ENCODE results near the gene KIF18B. TPM values are rescaled to one million over a fixed set of nuclear protein-coding genes. Genes with fewer than 3 reads are reported as not detected.

The KIF18B gene
- total RNA-seq, 1 donor from 2014 or later = 3.9 TPM

DNA sequence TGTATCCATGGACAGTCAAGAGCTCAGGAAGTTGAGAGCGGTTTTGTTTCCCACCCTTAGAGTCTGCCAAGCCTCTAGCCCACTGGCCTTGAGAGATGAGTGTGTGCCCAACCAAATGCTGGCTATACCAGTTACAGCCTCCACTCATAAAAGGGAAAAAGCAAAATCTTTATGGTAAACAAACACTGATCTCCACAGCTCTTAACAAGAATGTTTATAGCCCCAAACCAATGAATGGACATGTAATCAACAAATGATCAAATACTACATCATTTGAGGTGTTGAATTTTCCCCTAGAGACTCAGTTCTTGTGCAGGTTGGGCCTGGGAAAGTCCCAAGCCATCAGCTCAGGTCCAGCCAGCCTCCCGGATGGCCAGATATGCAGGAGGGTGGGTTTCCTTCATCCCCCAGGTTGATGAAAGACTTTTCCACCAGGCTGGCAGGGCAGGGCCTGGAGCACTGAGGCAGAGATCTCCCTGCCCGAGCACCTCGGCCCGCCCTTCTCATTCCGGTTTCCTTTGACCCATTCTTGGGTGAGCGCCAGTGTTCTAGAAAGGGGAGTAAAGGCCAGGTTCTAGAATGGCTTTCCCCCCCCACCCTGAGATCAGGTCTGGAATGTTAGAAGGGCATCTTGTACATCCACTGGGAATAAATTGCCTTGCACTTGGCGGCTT is 44.4 kb downstream of the KIF18B start:
- Mint-ChIP-seq H3K27ac (ENCODE audit: unreplicated experiment) (no peak overlapping the region), H3K27me3 (ENCODE audit: low read depth) (no peaks in the 10 kb centered on the region), H3K4me1 (ENCODE audit: low read depth) (peaks cover 53% of the 10 kb centered on the region), H3K4me3 (ENCODE audit: unreplicated experiment) (no peak overlapping the region), H3K9me3 (ENCODE audit: low read depth) (no peaks in the 10 kb centered on the region), H3K36me3 (ENCODE audit: low read depth) (no peaks in the 10 kb centered on the region)
- no peak for DNase-seq (ENCODE audit: low spot score)
- TF ChIP-seq, protein P1, sequence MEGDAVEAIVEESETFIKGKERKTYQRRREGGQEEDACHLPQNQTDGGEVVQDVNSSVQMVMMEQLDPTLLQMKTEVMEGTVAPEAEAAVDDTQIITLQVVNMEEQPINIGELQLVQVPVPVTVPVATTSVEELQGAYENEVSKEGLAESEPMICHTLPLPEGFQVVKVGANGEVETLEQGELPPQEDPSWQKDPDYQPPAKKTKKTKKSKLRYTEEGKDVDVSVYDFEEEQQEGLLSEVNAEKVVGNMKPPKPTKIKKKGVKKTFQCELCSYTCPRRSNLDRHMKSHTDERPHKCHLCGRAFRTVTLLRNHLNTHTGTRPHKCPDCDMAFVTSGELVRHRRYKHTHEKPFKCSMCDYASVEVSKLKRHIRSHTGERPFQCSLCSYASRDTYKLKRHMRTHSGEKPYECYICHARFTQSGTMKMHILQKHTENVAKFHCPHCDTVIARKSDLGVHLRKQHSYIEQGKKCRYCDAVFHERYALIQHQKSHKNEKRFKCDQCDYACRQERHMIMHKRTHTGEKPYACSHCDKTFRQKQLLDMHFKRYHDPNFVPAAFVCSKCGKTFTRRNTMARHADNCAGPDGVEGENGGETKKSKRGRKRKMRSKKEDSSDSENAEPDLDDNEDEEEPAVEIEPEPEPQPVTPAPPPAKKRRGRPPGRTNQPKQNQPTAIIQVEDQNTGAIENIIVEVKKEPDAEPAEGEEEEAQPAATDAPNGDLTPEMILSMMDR (IDR thresholded peaks at IDR 0.05) = no peak

DNA sequence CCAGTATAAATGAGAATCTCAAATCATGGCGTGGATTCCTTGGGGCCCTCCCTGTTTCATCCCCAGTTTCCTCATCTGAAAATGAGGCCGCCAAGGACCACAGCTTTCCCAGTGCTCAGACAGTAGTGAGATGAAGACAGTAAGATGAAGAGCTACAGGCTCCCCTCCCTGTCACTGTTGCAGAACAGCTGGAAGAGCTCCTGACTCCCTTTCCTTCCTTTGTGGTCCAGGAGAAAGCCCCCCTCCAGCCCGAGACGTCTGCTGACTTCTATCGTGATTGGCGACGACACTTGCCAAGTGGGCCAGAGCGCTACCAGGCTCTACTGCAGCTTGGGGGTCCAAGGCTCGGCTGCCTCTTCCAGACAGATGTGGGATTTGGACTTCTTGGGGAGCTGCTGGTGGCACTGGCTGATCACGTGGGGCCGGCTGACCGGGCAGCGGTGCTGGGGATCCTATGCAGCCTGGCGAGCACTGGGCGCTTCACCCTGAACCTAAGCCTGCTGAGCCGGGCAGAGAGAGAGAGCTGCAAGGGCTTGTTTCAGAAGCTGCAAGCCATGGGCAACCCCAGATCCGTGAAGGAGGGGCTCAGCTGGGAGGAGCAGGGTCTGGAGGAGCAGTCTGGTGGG is 45.3 kb downstream of the KIF18B start:
- no peaks in the 10 kb centered on the region for H3K36me3 Mint-ChIP-seq (ENCODE audit: low read depth)
- H3K4me1 Mint-ChIP-seq (ENCODE audit: low read depth) = peaks cover 54% of the 10 kb centered on the region

DNA sequence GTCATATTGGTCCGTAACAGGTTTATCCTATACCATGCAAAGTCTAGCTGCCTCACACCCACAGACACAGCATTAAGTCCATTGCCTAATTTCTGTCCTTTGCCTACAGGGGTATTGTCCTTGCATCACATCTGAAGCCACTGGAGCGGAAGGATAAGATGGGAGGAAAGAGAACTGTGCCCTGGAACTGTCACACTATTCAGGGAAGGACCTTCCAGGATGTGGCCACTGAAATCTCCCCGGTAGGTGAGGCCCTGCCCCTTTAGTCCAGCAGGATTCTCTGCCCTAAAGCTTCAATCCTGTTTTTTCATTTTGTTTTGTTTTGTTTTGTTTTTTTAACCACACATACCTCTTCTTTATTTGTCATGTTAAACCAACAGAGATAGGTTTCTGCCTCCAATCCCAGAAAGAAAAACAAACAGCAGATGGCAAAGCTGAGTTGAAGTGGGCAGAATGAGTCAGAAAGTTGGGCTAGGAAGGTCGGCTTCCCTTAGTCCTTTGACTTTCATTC is 46.1 kb downstream of the KIF18B start:
- H3K4me3 Mint-ChIP-seq (ENCODE audit: unreplicated experiment) = no peak overlapping the region
- no peak for DNase-seq (ENCODE audit: low spot score)

More for the DNA sequence above, 45.3 kb downstream of the KIF18B start:
- Mint-ChIP-seq H3K9me3 (ENCODE audit: low read depth) (no peaks in the 10 kb centered on the region), H3K4me3 (ENCODE audit: unreplicated experiment) (no peak overlapping the region), H3K27ac (ENCODE audit: unreplicated experiment) (peak overlapping the region; percentile 69), H3K27me3 (ENCODE audit: low read depth) (no peaks in the 10 kb centered on the region)
- DNase-seq (ENCODE audit: low spot score) = no peak
- TF ChIP-seq, protein P1 (IDR thresholded peaks at IDR 0.05) = no peak

DNA sequence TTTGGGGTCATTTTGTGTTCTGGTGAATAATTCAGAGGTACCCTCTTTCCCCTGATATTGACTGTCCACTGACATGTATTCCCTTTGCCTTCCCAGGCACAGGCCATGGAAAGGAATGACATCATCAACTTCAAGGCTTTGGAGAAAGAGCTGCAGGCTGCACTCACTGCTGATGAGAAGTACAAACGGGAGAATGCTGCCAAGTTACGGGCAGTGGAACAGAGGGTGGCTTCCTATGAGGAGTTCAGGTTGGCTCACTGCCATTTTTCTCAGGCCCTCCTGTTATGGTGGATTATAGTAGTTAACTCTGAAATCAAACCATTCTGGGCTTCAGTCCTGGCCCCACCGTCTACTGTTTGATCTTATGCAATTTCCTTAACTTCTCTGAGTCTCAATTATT is 46.7 kb downstream of the KIF18B start:
- peak overlapping the region; percentile 69 for H3K27ac Mint-ChIP-seq (ENCODE audit: unreplicated experiment)
- DNase-seq (ENCODE audit: low spot score) = no peak
- H3K36me3 Mint-ChIP-seq (ENCODE audit: low read depth) = no peaks in the 10 kb centered on the region
- TF ChIP-seq, protein P1 (IDR thresholded peaks at IDR 0.05) = no peak
- H3K27me3 Mint-ChIP-seq (ENCODE audit: low read depth) = no peaks in the 10 kb centered on the region
- H3K4me3 Mint-ChIP-seq (ENCODE audit: unreplicated experiment) = peak overlapping the region; percentile 16
- H3K4me1 Mint-ChIP-seq (ENCODE audit: low read depth) = peaks cover 46% of the 10 kb centered on the region
- H3K9me3 Mint-ChIP-seq (ENCODE audit: low read depth) = no peaks in the 10 kb centered on the region

More for the DNA sequence above, 46.1 kb downstream of the KIF18B start:
- H3K36me3 Mint-ChIP-seq (ENCODE audit: low read depth) = no peaks in the 10 kb centered on the region
- no peaks in the 10 kb centered on the region for H3K27me3 Mint-ChIP-seq (ENCODE audit: low read depth)
- peaks cover 52% of the 10 kb centered on the region for H3K4me1 Mint-ChIP-seq (ENCODE audit: low read depth)
- no peaks in the 10 kb centered on the region for H3K9me3 Mint-ChIP-seq (ENCODE audit: low read depth)
- H3K27ac Mint-ChIP-seq (ENCODE audit: unreplicated experiment) = peak overlapping the region; percentile 69
- TF ChIP-seq, protein P1 (IDR thresholded peaks at IDR 0.05) = peak; percentile 67

DNA sequence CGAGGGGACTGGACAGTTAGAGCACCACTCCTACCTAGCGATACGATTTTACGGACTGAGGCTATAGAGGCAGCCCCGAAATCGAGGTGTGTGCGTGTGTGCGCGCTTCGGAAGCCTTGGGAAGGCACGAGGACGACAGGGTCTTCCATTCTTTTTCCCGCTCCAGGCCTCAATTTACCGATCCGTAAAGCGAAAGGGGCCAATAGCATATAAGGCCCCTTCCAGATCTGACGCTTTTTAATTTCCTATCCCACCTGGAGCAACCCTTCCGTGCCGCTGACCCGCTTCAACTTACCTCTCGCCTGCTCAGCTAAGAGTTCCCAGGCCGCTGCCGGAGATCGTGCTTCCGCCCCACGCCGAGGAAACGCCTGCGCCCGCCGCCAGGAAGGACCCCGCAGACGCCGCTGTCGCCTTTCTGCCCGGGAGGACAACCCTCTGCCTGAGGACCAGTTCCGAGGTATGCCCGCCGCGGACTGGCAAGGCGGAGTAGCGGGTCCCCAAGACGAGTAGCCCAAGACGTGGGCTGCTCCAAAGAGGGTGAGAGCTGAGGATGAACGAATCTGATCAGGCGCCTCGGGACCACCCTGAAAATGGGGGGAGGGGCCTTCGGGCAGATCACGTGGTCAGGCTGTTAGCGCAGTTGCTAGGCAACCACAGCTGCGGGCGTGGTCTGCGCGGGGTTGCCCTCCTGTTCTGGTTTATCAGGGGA is 48.3 kb downstream of the KIF18B start, which contains the start of gene EFTUD2:
Gene EFTUD2, minus strand, starts transcription at position 372 of the 709 bp plus-strand sequence. CDS start 4,924 bp downstream, outside the sequence.
- Mint-ChIP-seq H3K27ac (ENCODE audit: unreplicated experiment) (peak within 1 kb of the TSS; percentile 99), H3K4me1 (ENCODE audit: low read depth) (peaks cover 37% of the 10 kb centered on the region), H3K9me3 (ENCODE audit: low read depth) (no peaks in the 10 kb centered on the region), H3K36me3 (ENCODE audit: low read depth) (peaks cover 4% of the 10 kb centered on the region), H3K4me3 (ENCODE audit: unreplicated experiment) (peak within 1 kb of the TSS; percentile 81), H3K27me3 (ENCODE audit: low read depth) (no peaks in the 10 kb centered on the region)
- DNase-seq (ENCODE audit: low spot score) = peak; percentile 94
- TF ChIP-seq, protein P1 (IDR thresholded peaks at IDR 0.05) = peak; percentile 10

Measured in chondrocyte (in vitro differentiated cells).